HG03139 (cell line): ENCODE data around the gene KIF21B.
"Not testable (repeated sequence)": the region's sequence is repeated elsewhere in the genome, so short reads cannot be mapped to it uniquely, and the experiment has no call there.

Experiments
- ATAC-seq: cut with Tn5 transposase; IDR thresholded peaks from one replicate; pipeline ENCODE4 v1.9.1; 2021; ENCODE audit not compliant: unreplicated experiment

KIF21B gene

GRCh38 chr1:200972985-200973742, 50.4 kb downstream of the KIF21B start:
- no peak for ATAC-seq

- no peak for ATAC-seq
Measured at GRCh38 chr1:200971955-200972711, 51.4 kb downstream of the KIF21B start.

- ATAC-seq: no peak
Measured at GRCh38 chr1:200971428-200971903, 52.0 kb downstream of the KIF21B start.

DNA sequence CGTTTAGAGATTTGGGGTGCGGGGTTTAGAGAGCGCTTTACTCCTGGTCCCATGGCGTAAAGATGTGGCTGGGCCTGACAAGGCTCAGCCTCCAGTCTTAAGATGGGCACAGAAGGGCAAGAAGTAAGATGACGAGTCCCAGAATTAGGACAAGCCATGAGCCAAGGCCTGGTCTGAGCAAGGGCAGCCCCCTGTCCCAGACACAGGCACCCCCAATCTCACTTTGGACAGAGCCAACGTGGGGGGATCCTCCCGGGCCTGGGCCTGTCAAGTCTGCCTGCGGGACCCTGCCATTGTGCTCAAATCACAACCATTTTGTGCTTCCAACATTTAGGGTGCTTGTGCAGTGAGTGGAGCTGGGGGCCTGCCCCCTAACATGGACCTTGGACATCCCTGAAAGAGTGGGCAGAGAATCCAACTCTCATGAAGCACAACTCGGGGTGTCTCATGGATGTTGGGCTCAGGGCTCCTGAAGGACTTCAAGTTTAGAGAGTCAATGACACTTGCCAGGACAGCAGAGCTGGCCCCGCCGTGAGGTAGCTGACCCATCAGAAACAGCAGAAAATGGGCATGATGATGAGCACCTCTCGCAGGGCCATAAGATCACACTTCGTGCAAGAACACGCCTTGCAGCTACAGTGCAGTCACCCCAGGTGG, 52.6 kb downstream of the KIF21B start:
- no peak for ATAC-seq

GRCh38 chr1:200969726-200970561, 53.6 kb downstream of the KIF21B start:
- peak; percentile 61 for ATAC-seq

DNA sequence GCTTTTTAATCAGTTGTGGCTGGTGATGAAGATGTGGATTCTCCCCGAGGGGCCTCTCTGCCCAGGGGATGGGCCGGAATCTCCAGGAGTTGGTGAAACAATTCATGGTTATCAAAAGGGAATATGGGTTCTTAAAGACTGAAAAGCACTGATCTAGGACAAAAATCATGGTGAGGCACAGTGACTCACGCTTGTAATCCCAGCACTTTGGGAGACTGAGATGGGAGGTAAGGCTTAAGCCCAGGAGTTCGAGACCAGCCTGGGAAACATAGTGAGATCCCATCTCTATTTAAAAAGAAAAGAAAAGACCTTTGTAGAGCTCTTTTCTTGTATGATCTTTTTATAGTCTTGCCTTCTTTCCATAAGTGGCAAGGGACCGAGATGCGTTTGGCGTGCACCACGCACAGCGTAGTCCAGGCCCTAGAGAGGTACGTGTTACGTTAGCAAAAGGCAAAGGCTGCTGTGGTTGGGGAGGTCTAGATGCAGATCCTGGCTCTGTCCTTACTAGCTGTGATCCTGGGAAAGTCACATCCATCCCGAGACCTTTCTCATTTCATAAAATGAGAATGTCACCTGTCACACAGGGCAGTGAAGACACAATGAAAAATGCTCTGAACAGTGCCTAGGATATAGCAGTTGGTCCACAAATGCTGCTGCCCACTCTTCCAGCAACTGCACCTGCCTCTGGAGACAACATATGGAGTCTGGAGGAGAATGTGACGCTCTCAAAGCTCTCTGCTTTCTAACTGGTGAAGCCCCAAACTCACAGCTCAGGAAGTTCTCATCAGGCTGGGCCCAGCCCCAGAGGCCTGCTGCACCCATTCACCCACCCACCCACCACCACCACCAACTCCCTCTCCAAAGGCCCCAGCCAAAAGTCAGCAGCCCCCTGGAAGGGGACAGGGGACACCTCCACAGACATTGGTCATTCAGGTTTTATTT, 54.8 kb downstream of the KIF21B start:
- ATAC-seq: no peak

DNA sequence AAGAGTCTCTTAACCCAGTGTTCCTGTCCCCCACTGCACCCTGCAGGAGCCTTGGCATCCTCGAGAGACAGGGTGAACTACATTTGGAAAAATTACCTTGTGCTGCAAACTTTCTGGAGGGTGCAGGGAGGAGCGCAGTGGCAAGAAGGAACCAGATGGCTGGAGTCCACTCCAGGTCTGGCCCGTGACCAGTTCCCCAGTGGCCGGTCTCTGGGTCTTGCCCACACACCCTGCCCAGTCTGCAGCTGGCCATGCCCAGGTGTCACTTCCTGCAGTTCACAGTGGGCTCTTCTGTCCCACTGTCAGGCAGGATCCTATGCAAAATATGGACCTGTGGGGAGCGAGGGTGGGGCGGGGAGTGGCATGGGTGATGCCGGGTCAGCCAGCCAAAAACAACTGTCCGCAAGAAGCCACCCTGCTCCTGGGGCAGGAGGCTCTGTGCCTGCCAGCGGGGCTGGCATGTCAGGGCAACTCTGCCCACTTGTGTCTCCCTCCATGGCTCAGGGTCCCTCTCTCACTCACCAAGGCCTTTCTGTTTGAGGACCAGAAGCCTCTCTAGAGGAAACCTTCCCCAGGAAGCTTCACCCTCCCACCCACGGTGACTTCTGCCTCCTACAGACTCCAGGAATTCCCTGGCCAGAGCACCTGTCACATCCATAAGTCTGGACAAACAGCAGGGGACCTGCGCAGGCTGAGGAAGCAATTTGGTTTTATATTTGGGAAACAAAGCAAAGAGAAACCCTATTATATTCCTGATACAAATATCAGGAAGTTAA, 55.6 kb downstream of the KIF21B start:
- ATAC-seq: no peak

- ATAC-seq: no peak
Measured at GRCh38 chr1:200966934-200967333, 56.6 kb downstream of the KIF21B start.

DNA sequence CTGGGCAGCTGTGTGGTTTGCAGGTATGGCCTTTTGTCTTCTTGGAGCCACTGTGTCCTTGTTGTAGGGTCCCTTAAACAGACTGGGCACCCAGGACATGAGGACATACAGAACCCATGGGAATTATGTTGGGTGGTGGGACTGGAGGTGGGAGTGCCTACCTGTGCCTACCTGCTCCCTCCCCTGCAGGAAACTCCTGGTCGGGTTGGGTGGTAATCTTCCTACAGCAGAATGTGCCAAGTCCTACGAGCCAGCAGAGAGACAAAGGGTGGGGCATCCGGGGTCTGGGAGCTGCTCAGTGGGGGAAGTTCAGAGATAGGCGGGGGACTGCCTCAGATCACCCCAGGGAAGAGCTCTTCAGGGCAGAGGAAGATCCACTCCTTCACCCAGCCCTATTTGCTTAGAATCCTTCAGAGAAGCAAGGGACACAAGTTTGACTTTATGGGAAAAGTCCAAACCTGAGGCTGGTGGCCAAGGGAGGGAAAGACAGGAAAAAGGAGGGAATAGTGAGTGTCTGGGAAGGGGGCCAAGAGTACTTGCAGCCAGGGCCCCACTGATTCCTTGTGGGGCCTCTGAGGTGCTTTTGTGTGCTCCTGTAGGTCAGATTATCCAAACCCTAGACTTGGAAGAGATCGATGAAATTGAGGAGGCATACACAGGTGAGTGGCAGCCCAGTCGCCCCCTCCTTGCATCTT, 58.3 kb downstream of the KIF21B start:
- no peak for ATAC-seq

DNA sequence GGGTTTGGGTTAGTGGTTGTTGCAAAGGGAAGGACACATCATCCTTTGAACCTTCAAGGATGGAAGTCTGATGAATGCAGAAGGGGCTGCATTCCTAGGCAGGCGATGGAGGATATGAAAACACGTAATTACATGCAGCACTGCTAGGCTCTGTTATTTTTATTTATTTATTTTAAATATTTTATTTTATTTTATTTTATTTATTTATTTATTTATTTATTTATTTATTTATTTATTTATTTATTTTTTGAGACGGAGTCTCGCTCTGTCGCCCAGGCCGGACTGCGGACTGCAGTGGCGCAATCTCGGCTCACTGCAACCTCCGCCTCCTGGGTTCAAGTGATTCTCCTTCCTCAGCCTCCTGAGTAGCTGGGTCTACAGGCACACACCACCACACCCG, 59.6 kb downstream of the KIF21B start:
- ATAC-seq: not testable (repeated sequence)

DNA sequence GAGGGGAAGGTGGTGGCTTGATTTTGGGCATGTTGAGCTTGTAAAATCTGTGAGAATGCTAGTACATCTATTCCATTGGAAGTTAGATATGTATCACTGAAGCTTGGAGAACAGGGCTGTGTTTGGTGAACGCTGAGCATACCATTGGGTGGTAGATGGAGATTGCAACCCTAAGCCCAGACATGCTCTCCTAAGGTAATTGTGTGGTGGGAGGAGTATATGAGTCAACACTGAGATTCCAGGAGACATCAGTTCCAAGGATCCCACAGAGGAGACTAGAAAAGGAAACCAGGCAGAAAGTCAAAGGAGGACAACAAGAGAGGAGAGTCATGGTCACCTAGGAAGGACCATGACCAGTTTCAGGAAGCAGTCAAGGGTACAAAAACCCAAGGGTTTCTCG, 60.4 kb downstream of the KIF21B start:
- ATAC-seq: no peak

- no peak for ATAC-seq
Measured at GRCh38 chr1:200962631-200963030, 60.9 kb downstream of the KIF21B start.

GRCh38 chr1:200962151-200962550, 61.4 kb downstream of the KIF21B start:
- not testable (repeated sequence) for ATAC-seq

DNA sequence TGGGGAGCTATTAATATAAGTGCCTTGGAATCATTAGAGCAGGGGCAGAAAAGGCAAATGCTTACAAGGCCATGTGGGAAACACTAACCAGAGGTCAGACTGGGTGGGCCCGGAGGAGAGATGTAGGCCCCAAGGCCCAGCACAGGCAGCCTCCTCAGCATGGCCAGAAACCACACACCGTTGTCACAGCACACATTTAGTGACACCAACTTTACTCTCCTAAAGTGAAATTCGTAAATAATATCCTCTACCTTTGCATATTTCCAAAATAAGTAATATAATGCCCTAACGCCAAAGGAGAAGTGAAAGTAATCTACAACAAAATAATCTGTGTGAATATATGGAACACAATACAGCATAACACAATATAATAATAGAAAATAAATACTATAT, 62.6 kb downstream of the KIF21B start:
- ATAC-seq: no peak

- ATAC-seq: no peak
Measured at GRCh38 chr1:200960236-200960947, 63.1 kb downstream of the KIF21B start.

DNA sequence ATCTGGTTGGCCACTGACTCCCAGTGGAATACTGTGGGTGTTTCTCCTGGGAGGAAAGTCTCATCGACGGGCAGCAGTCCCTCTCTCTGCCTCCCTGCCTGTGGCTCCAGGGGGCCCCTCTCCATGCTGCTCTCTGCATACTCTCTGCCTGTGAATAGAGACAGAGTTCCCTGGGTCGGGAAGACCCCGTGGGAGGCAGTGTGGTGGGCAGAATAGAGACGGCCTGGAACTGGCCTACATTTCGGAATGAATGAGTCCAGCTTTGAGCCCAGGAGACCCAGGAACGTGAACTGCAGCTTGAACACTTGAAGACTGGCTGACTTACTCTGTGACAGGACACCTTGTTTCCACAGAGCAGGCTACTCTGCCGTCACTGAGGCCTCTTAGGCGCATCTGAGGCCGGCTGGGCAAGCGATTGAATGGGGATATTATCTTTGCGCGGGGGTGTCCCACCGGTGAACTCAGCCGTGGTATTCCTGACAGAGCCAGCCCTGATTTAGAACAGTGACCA, 64.0 kb downstream of the KIF21B start:
- no peak for ATAC-seq

GRCh38 chr1:200958597-200958996, 64.9 kb downstream of the KIF21B start:
- ATAC-seq: no peak

GRCh38 chr1:200954434-200954833, 69.1 kb downstream of the KIF21B start:
- no peak for ATAC-seq
